Bladder microvascular endothelial cell (primary cell): ENCODE results near the gene CT45A7. TPM values are rescaled to one million over a fixed set of nuclear protein-coding genes. Genes with fewer than 3 reads are reported as not detected.

ENCODE experiments used
- total RNA-seq: library from RNA; depleted of rRNA; stranded (reverse); fragments of >200 nt; gene quantifications from 2 replicates; pipeline ENCODE4 v1.2.3, GENCODE V29; 2014

Gene CT45A7
- not detected in 2 replicates for total RNA-seq

GRCh38 chrX:135837180-135837579 is at the start of gene CT45A7:
CT45A7 (minus strand) TSS chrX:135837280; CDS start chrX:135833533, 3,747 bp downstream.

GRCh38 chrX:135871712-135872111 is 34.6 kb upstream of the CT45A7 start, which contains the start of gene CT45A9:
CT45A9 (minus strand) TSS chrX:135871812; CDS start chrX:135868061, 3,751 bp downstream.

GRCh38 chrX:135854438-135854837 is 17.4 kb upstream of the CT45A7 start, which contains the start of gene CT45A8:
CT45A8 (minus strand) TSS chrX:135854538; CDS start chrX:135850783, 3,755 bp downstream.

GRCh38 chrX:135819912-135820311 is 17.2 kb downstream of the CT45A7 start, which contains the start of gene CT45A2:
CT45A2 (minus strand) TSS chrX:135820012; CDS start chrX:135816265, 3,747 bp downstream.

GRCh38 chrX:135802687-135803086 is 34.4 kb downstream of the CT45A7 start, which contains the start of gene CT45A6:
CT45A6 (minus strand) TSS chrX:135802787; CDS start chrX:135798993, 3,794 bp downstream.

GRCh38 chrX:135785403-135785802 is 51.7 kb downstream of the CT45A7 start, which contains the start of gene CT45A5:
CT45A5 (minus strand) TSS chrX:135785503; CDS start chrX:135781729, 3,774 bp downstream.

Other genes with a start within 250 kb of the CT45A7 start
- not detected in 2 replicates for gene CT45A1, start 123.6 kb downstream of the CT45A7 start, total RNA-seq
- not detected in 2 replicates for gene CT45A3, start 69.1 kb downstream of the CT45A7 start, total RNA-seq
- gene CT45A5, start 51.8 kb downstream of the CT45A7 start, total RNA-seq, result not detected in 2 replicates
- not detected in 2 replicates for gene CT45A6, start 34.5 kb downstream of the CT45A7 start, total RNA-seq
- gene CT45A2, start 17.3 kb downstream of the CT45A7 start, total RNA-seq, result not detected in 2 replicates
- not detected in 2 replicates for gene CT45A8, start 17.3 kb upstream of the CT45A7 start, total RNA-seq
- not detected in 2 replicates for gene CT45A9, start 34.5 kb upstream of the CT45A7 start, total RNA-seq
- not detected in 2 replicates for gene CT45A10, start 56.2 kb upstream of the CT45A7 start, total RNA-seq
- not detected in 2 replicates for gene SAGE1, start 56.4 kb upstream of the CT45A7 start, total RNA-seq
- 5.0 and 9.8 TPM in 2 replicates for gene MMGT1, start 136.7 kb upstream of the CT45A7 start, total RNA-seq
- gene SLC9A6, start 148.2 kb upstream of the CT45A7 start, total RNA-seq, result 10.2 and 15.9 TPM in 2 replicates